GM18907 (cell line): ENCODE measurements around the gene GTPBP10.
"Not testable (repeated sequence)": the region's sequence is repeated elsewhere in the genome, so short reads cannot be mapped to it uniquely, and the experiment has no call there.

ENCODE experiments used
- ATAC-seq: cut with Tn5 transposase; IDR thresholded peaks from one replicate; pipeline ENCODE4 v1.9.1; 2021; ENCODE audit warnings: mild to moderate bottlenecking, moderate library complexity; ENCODE audit not compliant: unreplicated experiment

GTPBP10 gene

GRCh38 chr7:90350032-90350431 is 3.5 kb downstream of the GTPBP10 start:
- ATAC-seq = not testable (repeated sequence)

GRCh38 chr7:90351987-90352386 is 5.5 kb downstream of the GTPBP10 start:
- no peak for ATAC-seq

- no peak for ATAC-seq
Observed at GRCh38 chr7:90383422-90383821, 36.9 kb downstream of the GTPBP10 start.

GRCh38 chr7:90383861-90384260 is 37.3 kb downstream of the GTPBP10 start:
- no peak for ATAC-seq

GRCh38 chr7:90384433-90384832 is 37.9 kb downstream of the GTPBP10 start:
- ATAC-seq = no peak

GRCh38 chr7:90387470-90388240 is 41.1 kb downstream of the GTPBP10 start:
- ATAC-seq = no peak

- ATAC-seq = no peak
Observed at GRCh38 chr7:90390926-90391325, 44.4 kb downstream of the GTPBP10 start.

- no peak for ATAC-seq
Observed at GRCh38 chr7:90391488-90391887, 45.0 kb downstream of the GTPBP10 start.

- ATAC-seq = no peak
Observed at GRCh38 chr7:90396420-90396819, 49.9 kb downstream of the GTPBP10 start.

GRCh38 chr7:90401989-90402388 is 55.5 kb downstream of the GTPBP10 start:
- no peak for ATAC-seq

GRCh38 chr7:90402785-90403173 is 56.3 kb downstream of the GTPBP10 start:
- no peak for ATAC-seq

- peak; percentile 96 for ATAC-seq
Observed at GRCh38 chr7:90403174-90404113, 56.9 kb downstream of the GTPBP10 start, which contains the start of gene CLDN12. TSS of gene CLDN12 (plus strand) at chr7:90403461. CDS start at chr7:90412677, 9,216 bp downstream.

GRCh38 chr7:90404777-90405176 is 58.3 kb downstream of the GTPBP10 start:
- ATAC-seq = no peak

- no peak for ATAC-seq
Observed at GRCh38 chr7:90407484-90407821, 60.9 kb downstream of the GTPBP10 start.

GRCh38 chr7:90408142-90408541 is 61.6 kb downstream of the GTPBP10 start:
- no peak for ATAC-seq

GRCh38 chr7:90409667-90410066 is 63.2 kb downstream of the GTPBP10 start:
- ATAC-seq = no peak

- ATAC-seq = no peak
Observed at GRCh38 chr7:90411510-90411909, 65.0 kb downstream of the GTPBP10 start.

- peak; percentile 58 for ATAC-seq
Observed at GRCh38 chr7:90412458-90413184, 66.1 kb downstream of the GTPBP10 start.

GRCh38 chr7:90413185-90413528 is 66.6 kb downstream of the GTPBP10 start:
- ATAC-seq = peak; percentile 10

GRCh38 chr7:90421651-90422050 is 75.1 kb downstream of the GTPBP10 start:
- ATAC-seq = no peak

GRCh38 chr7:90424720-90425119 is 78.2 kb downstream of the GTPBP10 start:
- peak; percentile 87 for ATAC-seq
